ENCODE data around the gene NEURL1.

NEURL1 gene

GRCh38 chr10:103553743-103554487, 60.4 kb downstream of the NEURL1 start:
- TF ChIP-seq TAF1 (IDR thresholded peaks at IDR 0.05; ENCODE audit: borderline replicate concordance, insufficient read depth, low read length) (no peak), SIN3A (IDR thresholded peaks at IDR 0.05; ENCODE audit: borderline replicate concordance, insufficient read depth, low read length) (no peak), POLR2AphosphoS5 (IDR thresholded peaks at IDR 0.05; ENCODE audit: low read depth, low read length) (no peak), REST (IDR thresholded peaks at IDR 0.05; ENCODE audit: insufficient read depth in 1 of 2, low read depth in 2 of 2, low read length in 2 of 2) (no peak), FOXP2 (optimal IDR thresholded peaks at IDR 0.05; ENCODE audit: borderline replicate concordance, extremely low read depth, extremely low read length, insufficient read depth) (no peak)

GRCh38 chr10:103554488-103555324, 61.2 kb downstream of the NEURL1 start:
- TF ChIP-seq REST (IDR thresholded peaks at IDR 0.05; ENCODE audit: insufficient read depth in 1 of 2, low read depth in 2 of 2, low read length in 2 of 2) = no peak
- no peak for TF ChIP-seq FOXP2 (optimal IDR thresholded peaks at IDR 0.05; ENCODE audit: borderline replicate concordance, extremely low read depth, extremely low read length, insufficient read depth)
- no peak for TF ChIP-seq SIN3A (IDR thresholded peaks at IDR 0.05; ENCODE audit: borderline replicate concordance, insufficient read depth, low read length)
- TF ChIP-seq TAF1 (IDR thresholded peaks at IDR 0.05; ENCODE audit: borderline replicate concordance, insufficient read depth, low read length) = no peak
- TF ChIP-seq POLR2AphosphoS5 (IDR thresholded peaks at IDR 0.05; ENCODE audit: low read depth, low read length) = no peak

DNA sequence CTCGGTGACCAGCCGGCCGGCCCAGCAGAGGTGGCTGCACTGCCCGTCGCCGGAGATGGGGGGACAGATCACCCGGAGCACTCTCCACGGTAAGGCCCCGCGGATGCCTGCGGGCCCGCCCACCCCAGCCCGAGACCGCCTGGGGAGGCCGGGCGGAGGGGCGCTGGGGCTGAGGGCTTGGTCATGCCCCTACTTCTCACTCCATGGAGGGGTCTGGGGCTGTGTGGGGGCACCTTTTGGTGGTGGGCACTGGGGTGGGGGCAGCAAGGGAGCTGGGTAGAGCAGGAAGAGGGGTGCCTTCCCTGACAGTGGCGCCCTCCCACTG, 61.8 kb downstream of the NEURL1 start:
- TF ChIP-seq FOXP2 (optimal IDR thresholded peaks at IDR 0.05; ENCODE audit: borderline replicate concordance, extremely low read depth, extremely low read length, insufficient read depth) = no peak
- TF ChIP-seq POLR2AphosphoS5 (IDR thresholded peaks at IDR 0.05; ENCODE audit: low read depth, low read length) = no peak
- no peak for TF ChIP-seq TAF1 (IDR thresholded peaks at IDR 0.05; ENCODE audit: borderline replicate concordance, insufficient read depth, low read length)
- no peak for TF ChIP-seq SIN3A (IDR thresholded peaks at IDR 0.05; ENCODE audit: borderline replicate concordance, insufficient read depth, low read length)
- no peak for TF ChIP-seq REST (IDR thresholded peaks at IDR 0.05; ENCODE audit: insufficient read depth in 1 of 2, low read depth in 2 of 2, low read length in 2 of 2)

- no peak for TF ChIP-seq SIN3A (IDR thresholded peaks at IDR 0.05; ENCODE audit: borderline replicate concordance, insufficient read depth, low read length)
- no peak for TF ChIP-seq REST (IDR thresholded peaks at IDR 0.05; ENCODE audit: insufficient read depth in 1 of 2, low read depth in 2 of 2, low read length in 2 of 2)
- TF ChIP-seq TAF1 (IDR thresholded peaks at IDR 0.05; ENCODE audit: borderline replicate concordance, insufficient read depth, low read length) = no peak
- TF ChIP-seq FOXP2 (optimal IDR thresholded peaks at IDR 0.05; ENCODE audit: borderline replicate concordance, extremely low read depth, extremely low read length, insufficient read depth) = no peak
- no peak for TF ChIP-seq POLR2AphosphoS5 (IDR thresholded peaks at IDR 0.05; ENCODE audit: low read depth, low read length)
These were observed 62.2 kb downstream of the NEURL1 start for GRCh38 chr10:103555712-103556111.
